ENCODE data around the gene CREG1. TPM values are rescaled to one million over a fixed set of nuclear protein-coding genes. Genes with fewer than 3 reads are reported as not detected.

The CREG1 gene
- 100 to 1,000 TPM; 132 to 157 TPM for total RNA-seq
- polyA plus RNA-seq (ENCODE audit: insufficient read length in 6 of 6), result 10 to 100 TPM; 71.7 to 97.7 (median 91.5) TPM
- long read RNA-seq, donor 1, transcript CREG1-201 (4 exons, 1,974 nt), result major isoform, 61 of 66 reads
- long read RNA-seq, donor 1, partial matches to known transcripts, result 5 of 66 reads
- long read RNA-seq, donor 1, other reads (novel, unspliced or antisense), result 0 of 66 reads
- long read RNA-seq, donor 2, transcript CREG1-201 (4 exons, 1,974 nt), result major isoform, 44 of 44 reads
- long read RNA-seq, donor 2, partial matches to known transcripts, result 0 of 44 reads
- long read RNA-seq, donor 2, other reads (novel, unspliced or antisense), result 0 of 44 reads
- long read RNA-seq, donor 3, transcript CREG1-201 (4 exons, 1,974 nt), result major isoform, 40 of 45 reads
- long read RNA-seq, donor 3, partial matches to known transcripts, result 5 of 45 reads
- long read RNA-seq, donor 3, other reads (novel, unspliced or antisense), result 0 of 45 reads
- long read RNA-seq, donor 4, transcript CREG1-201 (4 exons, 1,974 nt), result major isoform, 84 of 94 reads
- long read RNA-seq, donor 4, partial matches to known transcripts, result 5 of 94 reads
- long read RNA-seq, donor 4, other reads (novel, unspliced or antisense), result 5 of 94 reads
- long read RNA-seq, donor 5, transcript CREG1-201 (4 exons, 1,974 nt), result major isoform, 83 of 90 reads
- long read RNA-seq, donor 5, partial matches to known transcripts, result 7 of 90 reads
- long read RNA-seq, donor 5, other reads (novel, unspliced or antisense), result 0 of 90 reads
- long read RNA-seq, donor 6, transcript CREG1-201 (4 exons, 1,974 nt), result major isoform, 64 of 64 reads
- long read RNA-seq, donor 6, partial matches to known transcripts, result 0 of 64 reads
- long read RNA-seq, donor 6, other reads (novel, unspliced or antisense), result 0 of 64 reads
- long read RNA-seq, donor 7, transcript CREG1-201 (4 exons, 1,974 nt), result major isoform, 35 of 35 reads
- long read RNA-seq, donor 7, partial matches to known transcripts, result 0 of 35 reads
- long read RNA-seq, donor 7, other reads (novel, unspliced or antisense), result 0 of 35 reads
- long read RNA-seq, donor 8, transcript CREG1-201 (4 exons, 1,974 nt), result major isoform, 39 of 45 reads
- long read RNA-seq, donor 8, partial matches to known transcripts, result 6 of 45 reads
- long read RNA-seq, donor 8, other reads (novel, unspliced or antisense), result 0 of 45 reads
- long read RNA-seq, donor 9, result 0 reads
- long read RNA-seq, donor 10, transcript CREG1-201 (4 exons, 1,974 nt), result major isoform, 58 of 63 reads
- long read RNA-seq, donor 10, partial matches to known transcripts, result 2 of 63 reads
- long read RNA-seq, donor 10, other reads (novel, unspliced or antisense), result 3 of 63 reads
- long read RNA-seq, donor 11, transcript CREG1-201 (4 exons, 1,974 nt), result major isoform, 29 of 29 reads
- long read RNA-seq, donor 11, partial matches to known transcripts, result 0 of 29 reads
- long read RNA-seq, donor 11, other reads (novel, unspliced or antisense), result 0 of 29 reads
- long read RNA-seq, donor 12, transcript CREG1-201 (4 exons, 1,974 nt), result major isoform, 40 of 40 reads
- long read RNA-seq, donor 12, partial matches to known transcripts, result 0 of 40 reads
- long read RNA-seq, donor 12, other reads (novel, unspliced or antisense), result 0 of 40 reads

DNA sequence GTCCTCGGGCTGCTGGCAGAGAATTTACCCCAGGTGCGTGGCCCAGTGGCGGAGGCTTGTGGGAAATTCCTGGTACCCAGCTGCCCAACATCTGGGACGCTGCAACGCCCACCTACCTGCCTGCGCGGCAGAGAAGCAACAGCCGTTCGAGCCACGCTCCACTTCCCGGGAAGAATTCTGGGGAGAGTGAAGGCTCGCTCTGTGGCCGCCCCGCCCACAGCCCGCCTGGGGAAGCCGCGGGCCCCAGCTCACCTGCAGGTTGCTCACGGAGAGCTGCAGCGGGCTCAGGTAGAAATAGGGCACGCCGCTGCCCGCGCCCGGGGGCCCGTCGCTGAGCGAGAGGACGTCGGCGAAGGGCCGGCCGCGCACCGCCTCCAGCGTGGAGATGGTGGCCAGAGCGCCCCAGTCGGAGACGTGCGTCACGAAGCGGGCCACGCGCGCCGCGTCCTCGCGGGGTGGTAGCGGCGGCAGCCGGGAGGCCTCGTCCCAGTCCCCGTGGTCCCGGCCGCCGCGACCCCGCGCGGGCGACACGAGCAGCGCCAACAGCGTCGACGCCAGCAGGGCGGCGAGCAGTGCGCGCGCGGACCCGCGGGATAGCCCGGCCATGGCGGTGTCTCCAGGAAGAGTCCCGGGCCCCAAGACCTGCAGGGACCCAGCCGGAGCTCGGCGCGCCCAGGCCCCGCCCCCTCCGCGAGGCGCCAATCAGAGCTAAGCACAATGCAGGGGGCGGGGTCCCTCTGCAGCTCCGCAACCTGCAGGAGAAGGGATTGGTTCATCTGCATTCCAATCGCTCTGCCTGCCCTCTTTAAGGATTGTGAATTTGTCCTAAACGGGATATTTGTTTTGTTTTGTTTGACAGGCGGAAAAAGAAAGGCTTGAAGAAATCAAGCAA lies at the start of gene CREG1:
Gene CREG1, minus strand, starts transcription at position 627 of the 892 bp plus-strand sequence.
- Histone ChIP-seq H3K9me3 (no peaks in the 10 kb centered on the region), H3K36me3 (no peaks in the 10 kb centered on the region), H3K27ac (peak within 1 kb of the TSS; percentile 88 to 89), H3K27me3 (no peaks in the 10 kb centered on the region), H3K4me1 (peaks cover 0 to 70% of the 10 kb centered on the region in 2 donors), H3K4me3 (peak within 1 kb of the TSS; percentile 81 to 82)
- intact Hi-C loops (cut with DNase I), result no loop called here
- DNase-seq, result peak; percentile 90 to 96 (median 96)
- TF ChIP-seq, protein P1, sequence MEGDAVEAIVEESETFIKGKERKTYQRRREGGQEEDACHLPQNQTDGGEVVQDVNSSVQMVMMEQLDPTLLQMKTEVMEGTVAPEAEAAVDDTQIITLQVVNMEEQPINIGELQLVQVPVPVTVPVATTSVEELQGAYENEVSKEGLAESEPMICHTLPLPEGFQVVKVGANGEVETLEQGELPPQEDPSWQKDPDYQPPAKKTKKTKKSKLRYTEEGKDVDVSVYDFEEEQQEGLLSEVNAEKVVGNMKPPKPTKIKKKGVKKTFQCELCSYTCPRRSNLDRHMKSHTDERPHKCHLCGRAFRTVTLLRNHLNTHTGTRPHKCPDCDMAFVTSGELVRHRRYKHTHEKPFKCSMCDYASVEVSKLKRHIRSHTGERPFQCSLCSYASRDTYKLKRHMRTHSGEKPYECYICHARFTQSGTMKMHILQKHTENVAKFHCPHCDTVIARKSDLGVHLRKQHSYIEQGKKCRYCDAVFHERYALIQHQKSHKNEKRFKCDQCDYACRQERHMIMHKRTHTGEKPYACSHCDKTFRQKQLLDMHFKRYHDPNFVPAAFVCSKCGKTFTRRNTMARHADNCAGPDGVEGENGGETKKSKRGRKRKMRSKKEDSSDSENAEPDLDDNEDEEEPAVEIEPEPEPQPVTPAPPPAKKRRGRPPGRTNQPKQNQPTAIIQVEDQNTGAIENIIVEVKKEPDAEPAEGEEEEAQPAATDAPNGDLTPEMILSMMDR (IDR thresholded peaks at IDR 0.05), result no peak
- peak; percentile 99 for ATAC-seq

DNA sequence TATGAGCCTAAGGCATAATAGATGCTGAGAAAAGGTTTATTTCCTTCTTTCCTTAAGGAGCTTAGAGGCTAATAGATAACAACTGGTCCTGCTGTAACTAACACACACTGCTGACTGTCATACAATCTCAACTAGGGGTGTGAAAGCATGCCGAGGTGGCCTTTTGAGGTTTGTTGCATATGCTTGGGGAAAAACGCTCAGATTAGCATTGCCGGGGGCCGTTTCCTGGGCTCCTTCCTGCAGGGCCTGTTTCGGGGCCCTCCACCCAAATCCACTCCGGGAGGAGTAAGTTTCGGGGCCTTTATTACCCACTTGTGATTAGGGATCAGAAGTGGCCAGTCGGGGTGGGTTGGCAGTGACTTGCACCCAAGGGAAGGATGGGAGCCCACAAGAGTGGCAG lies 49.3 kb upstream of the CREG1 start:
- Histone ChIP-seq H3K4me1 (peaks cover 20 to 42% of the 10 kb centered on the region in 2 donors), H3K36me3 (no peaks in the 10 kb centered on the region), H3K27me3 (no peaks in the 10 kb centered on the region), H3K27ac (peak overlapping the region in 1 of 2 donors; percentile 79), H3K4me3 (no peak overlapping the region), H3K9me3 (peaks cover 0 to 9% of the 10 kb centered on the region in 2 donors)
- intact Hi-C loops (cut with DNase I), result no loop called here
- DNase-seq (no peak), ATAC-seq (no peak)
- TF ChIP-seq, protein P1 (IDR thresholded peaks at IDR 0.05), result no peak

DNA sequence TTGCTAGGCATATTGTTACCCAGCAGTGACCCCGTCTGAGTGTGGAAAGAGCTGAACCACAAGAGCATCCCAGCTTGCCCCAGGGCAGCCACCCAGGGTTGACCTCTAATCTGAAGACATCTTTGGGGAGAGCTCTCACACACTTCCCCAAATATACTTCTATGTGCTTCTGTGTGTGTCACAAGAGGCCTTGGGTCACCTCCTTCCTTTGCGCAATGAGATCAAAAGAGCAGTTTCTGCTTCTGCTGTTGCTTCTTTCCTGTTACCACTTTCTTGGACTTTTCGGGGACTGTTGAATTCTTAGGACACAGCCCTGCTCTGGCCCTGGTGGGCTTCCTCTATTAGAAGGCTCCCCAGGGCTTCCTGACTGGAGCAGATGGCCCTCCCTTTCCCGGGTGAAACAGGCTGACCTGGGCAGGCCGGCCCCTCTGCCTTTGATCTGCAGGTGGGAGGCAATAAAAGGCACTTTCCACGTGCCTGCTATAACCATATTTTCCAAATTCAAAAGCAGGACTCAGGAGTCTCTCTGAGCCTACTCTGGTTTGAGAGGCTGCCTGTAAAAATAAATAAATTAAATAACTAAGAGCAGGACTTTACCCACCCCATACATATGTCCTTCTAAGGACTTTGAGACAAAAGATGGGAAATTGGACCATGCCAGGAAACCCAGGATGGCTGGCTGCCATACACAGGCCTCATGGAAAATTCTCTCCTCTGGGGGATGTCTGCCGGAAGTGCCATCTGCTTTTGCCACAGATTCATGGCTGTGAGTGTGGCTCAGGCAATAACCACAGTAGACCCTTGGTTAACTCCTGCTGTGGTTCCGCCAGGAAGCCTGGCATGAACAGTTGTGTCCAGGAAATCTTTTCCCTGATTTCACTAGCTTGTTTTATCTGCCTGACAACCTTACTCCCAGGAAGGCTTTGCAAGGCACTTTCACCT lies 48.2 kb upstream of the CREG1 start:
- TF ChIP-seq, protein P1 (IDR thresholded peaks at IDR 0.05), result no peak
- peak in 2 of 4 donors; percentile 82 to 84 for DNase-seq
- no peaks in the 10 kb centered on the region for H3K27me3 ChIP-seq
- H3K4me3 ChIP-seq, result no peak overlapping the region
- no peaks in the 10 kb centered on the region for H3K36me3 ChIP-seq
- H3K9me3 ChIP-seq, result no peaks in the 10 kb centered on the region
- H3K4me1 ChIP-seq, result peaks cover 20 to 42% of the 10 kb centered on the region in 2 donors
- ATAC-seq, result peak; percentile 88
- intact Hi-C loops (cut with DNase I), result loop anchor here in 1 of 2 donors (2.0 kb wide), 1 partner anchor 85 kb away; no protein-coding TSS in a partner anchor
- H3K27ac ChIP-seq, result peak overlapping the region; percentile 51 to 79

Measured in left lung (tissue), 14 donors.